Activated T-cell treated with anti-CD3 and anti-CD28 coated beads, Interleukin-2, amount 50 U/mL, for 48 hours (primary cell): ENCODE measurements around the gene ST14.
"Not testable (repeated sequence)": the region's sequence is repeated elsewhere in the genome, so short reads cannot be mapped to it uniquely, and the experiment has no call there.

Source experiments
- DNase-seq, 2 experiments: peaks; one replicate each; pipeline ENCODE4 v3.0.0-alpha.2; 2020

ST14 gene

GRCh38 chr11:130165601-130166456 is 6.2 kb downstream of the ST14 start:
- no peak for DNase-seq

- no peak for DNase-seq
These were observed 6.8 kb downstream of the ST14 start for GRCh38 chr11:130166457-130166784.

- DNase-seq = no peak
These were observed 7.6 kb downstream of the ST14 start for GRCh38 chr11:130167146-130167545.

GRCh38 chr11:130168105-130168504 is 8.5 kb downstream of the ST14 start:
- no peak for DNase-seq

- DNase-seq = no peak
These were observed 10.8 kb downstream of the ST14 start for GRCh38 chr11:130170345-130170744.

- DNase-seq = no peak
These were observed 12.0 kb downstream of the ST14 start for GRCh38 chr11:130171534-130171933.

- DNase-seq = not testable (repeated sequence)
These were observed 12.4 kb downstream of the ST14 start for GRCh38 chr11:130172001-130172400.

- no peak for DNase-seq
These were observed 15.1 kb downstream of the ST14 start for GRCh38 chr11:130174642-130175041.

- no peak for DNase-seq
These were observed 16.3 kb downstream of the ST14 start for GRCh38 chr11:130175898-130176297.

GRCh38 chr11:130177782-130178181 is 18.2 kb downstream of the ST14 start:
- DNase-seq = no peak

- DNase-seq = no peak
These were observed 19.1 kb downstream of the ST14 start for GRCh38 chr11:130178441-130179339.

- no peak for DNase-seq
These were observed 20.1 kb downstream of the ST14 start for GRCh38 chr11:130179396-130180306.

GRCh38 chr11:130180491-130180890 is 20.9 kb downstream of the ST14 start:
- no peak for DNase-seq

GRCh38 chr11:130180896-130181294 is 21.3 kb downstream of the ST14 start:
- no peak for DNase-seq

GRCh38 chr11:130181295-130182272 is 22.0 kb downstream of the ST14 start:
- DNase-seq = no peak

GRCh38 chr11:130183878-130184610 is 24.5 kb downstream of the ST14 start:
- no peak for DNase-seq

- no peak for DNase-seq
These were observed 27.5 kb downstream of the ST14 start for GRCh38 chr11:130187096-130187495.

GRCh38 chr11:130188047-130188446 is 28.5 kb downstream of the ST14 start:
- no peak for DNase-seq

GRCh38 chr11:130188585-130189347 is 29.2 kb downstream of the ST14 start:
- DNase-seq = no peak
